HUES64 (cell line): Measurements from ENCODE around the gene MEGF6.
A peak's percentile ranks its signal among the peaks of the same experiment; 100 is the strongest.

Experiments used
- H3K27ac ChIP-seq: 2 replicates; pipeline ENCODE4 v1.7.0; 2013; ENCODE audit warnings: low read depth, low read length, inconsistent platforms
- H3K27me3 ChIP-seq: 2 replicates; pipeline ENCODE4 v1.6.1; 2013; ENCODE audit warnings: mild to moderate bottlenecking, low read length; ENCODE audit not compliant: insufficient read depth
- H3K36me3 ChIP-seq: 2 replicates; pipeline ENCODE4 v1.6.1; 2013; ENCODE audit warnings: mild to moderate bottlenecking, low read length; ENCODE audit not compliant: insufficient read depth
- H3K4me1 ChIP-seq: 2 replicates; pipeline ENCODE4 v1.6.1; 2013; ENCODE audit warnings: mild to moderate bottlenecking, low read length, moderate library complexity; ENCODE audit not compliant: insufficient read depth
- H3K4me3 ChIP-seq: 2 replicates; pipeline ENCODE4 v1.5.1; 2013; ENCODE audit warnings: mild to moderate bottlenecking, low read length, moderate library complexity
- H3K9ac ChIP-seq: 2 replicates; pipeline ENCODE4 v1.6.1; 2013; ENCODE audit warnings: mild to moderate bottlenecking, low read depth, low read length
- H3K9me3 ChIP-seq: 2 replicates; pipeline ENCODE4 v1.6.1; 2013; ENCODE audit warnings: low read depth, low read length; ENCODE audit not compliant: insufficient read depth
- WGBS: fragments of 150-250, 120-280 bp; methylation state at CpG from one replicate; pipeline ENCODE4 v1.1.7; 2013; ENCODE audit warnings: missing lambda C conversion rate; 5-methylcytosine and 5-hydroxymethylcytosine counted together

MEGF6 gene

GRCh38 chr1:3495776-3496745, 115.2 kb downstream of the MEGF6 start:
- no peak overlapping the region for H3K9ac ChIP-seq
- H3K36me3 ChIP-seq, result no peaks in the 10 kb centered on the region

DNA sequence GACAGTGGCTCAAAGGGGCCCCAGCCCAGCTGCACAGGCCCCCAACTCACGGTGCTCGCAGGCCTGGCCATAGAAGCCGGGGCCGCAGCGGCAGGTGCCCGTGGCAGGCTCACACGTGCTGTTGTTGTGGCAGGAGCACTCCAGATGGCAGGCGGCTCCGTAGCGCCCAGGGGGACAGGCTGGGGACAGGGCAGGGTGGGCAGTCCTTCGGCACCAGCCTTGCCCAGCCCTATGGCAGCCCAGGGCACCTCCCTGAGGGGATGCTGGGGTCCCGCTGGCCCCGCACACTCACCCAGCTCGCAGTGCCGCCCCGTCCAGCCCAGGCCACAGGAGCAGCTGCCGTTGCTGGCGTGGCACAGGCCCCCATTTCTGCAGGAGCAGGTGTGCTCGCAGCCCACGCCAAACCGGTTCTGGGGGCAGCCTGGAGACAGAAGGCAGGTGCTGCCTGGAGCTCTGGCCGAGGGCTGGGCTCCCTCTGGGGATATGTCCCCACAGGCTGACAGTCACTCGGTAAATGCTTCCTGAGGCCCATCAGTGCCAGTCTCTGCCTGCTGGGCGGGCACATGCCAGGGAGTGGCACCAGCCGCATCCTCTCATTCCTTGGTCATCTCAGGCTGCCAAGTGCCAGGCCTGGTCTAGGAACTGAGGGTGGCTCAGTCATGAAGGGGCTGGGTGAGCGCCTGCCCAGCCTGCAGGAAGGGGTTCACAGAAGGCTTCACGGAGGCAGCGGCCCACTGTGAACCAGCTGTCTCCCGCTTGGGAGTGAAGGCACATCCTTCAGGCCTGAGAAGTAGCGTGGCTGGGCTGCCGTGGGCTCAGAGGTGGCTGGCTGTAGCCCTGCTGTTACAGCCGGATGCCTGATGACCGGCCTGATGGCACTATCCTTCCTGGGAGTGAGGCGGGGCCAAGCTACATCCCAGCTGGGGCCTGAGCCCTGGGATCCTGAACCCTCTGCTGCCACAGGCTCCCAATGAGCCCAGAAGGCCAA, 116.7 kb downstream of the MEGF6 start:
- WGBS, result 93% methylated on average over 34 of the region's 34 CpGs
- no peak overlapping the region for H3K9ac ChIP-seq
- H3K4me3 ChIP-seq, result no peak overlapping the region
- H3K4me1 ChIP-seq, result no peaks in the 10 kb centered on the region
- no peaks in the 10 kb centered on the region for H3K27me3 ChIP-seq
- H3K9me3 ChIP-seq, result no peaks in the 10 kb centered on the region
- H3K27ac ChIP-seq, result no peak overlapping the region
- H3K36me3 ChIP-seq, result no peaks in the 10 kb centered on the region

More at GRCh38 chr1:3495776-3496745, 115.2 kb downstream of the MEGF6 start:
- Histone ChIP-seq H3K4me3 (no peak overlapping the region), H3K27ac (no peak overlapping the region), H3K9me3 (no peaks in the 10 kb centered on the region), H3K4me1 (no peaks in the 10 kb centered on the region), H3K27me3 (no peaks in the 10 kb centered on the region)
- WGBS, result 89% methylated on average over 35 of the region's 36 CpGs

DNA sequence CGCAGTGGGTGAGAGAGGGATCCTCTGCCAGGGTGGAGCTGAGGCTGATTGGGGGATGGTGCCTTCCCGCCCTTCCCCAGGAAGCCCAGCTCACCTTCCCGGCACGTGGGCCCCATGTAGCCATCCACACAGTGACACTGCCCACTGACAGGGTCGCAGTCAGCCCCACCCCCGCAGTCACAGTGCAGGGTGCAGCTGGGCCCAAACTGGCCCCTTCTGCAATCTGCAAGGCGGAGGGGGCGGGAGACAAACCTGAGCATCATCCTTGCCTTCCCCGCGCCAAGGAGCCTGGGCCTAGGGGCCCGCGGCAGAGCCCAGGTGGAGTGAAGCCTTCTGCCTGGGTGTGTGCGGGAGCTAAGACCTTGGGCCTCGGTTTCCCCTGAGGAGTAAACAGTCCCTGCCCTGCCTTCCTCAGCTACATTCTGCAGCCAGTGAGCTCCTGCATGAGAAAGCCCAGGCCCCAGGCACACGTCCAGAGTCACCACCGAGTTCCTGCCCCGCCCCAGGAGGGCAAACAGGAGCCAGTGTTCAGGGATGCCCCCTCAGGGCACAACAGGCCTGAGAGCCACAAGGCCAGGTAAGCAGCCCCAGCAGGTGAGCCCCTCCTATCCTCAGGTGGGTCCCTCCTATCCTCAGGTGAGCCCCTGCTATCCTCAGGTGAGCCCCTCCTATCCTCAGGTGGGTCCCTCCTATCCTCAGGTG, 118.6 kb downstream of the MEGF6 start:
- H3K9me3 ChIP-seq, result peaks cover 6% of the 10 kb centered on the region; the same call in 1 of the 2 replicates
- H3K27me3 ChIP-seq, result no peaks in the 10 kb centered on the region
- H3K9ac ChIP-seq, result no peak overlapping the region
- H3K27ac ChIP-seq, result no peak overlapping the region
- H3K4me1 ChIP-seq, result no peaks in the 10 kb centered on the region
- no peaks in the 10 kb centered on the region; the same call in 1 of the 2 replicates for H3K36me3 ChIP-seq
- 92% methylated on average over 17 of the region's 17 CpGs for WGBS
- H3K4me3 ChIP-seq, result no peak overlapping the region

DNA sequence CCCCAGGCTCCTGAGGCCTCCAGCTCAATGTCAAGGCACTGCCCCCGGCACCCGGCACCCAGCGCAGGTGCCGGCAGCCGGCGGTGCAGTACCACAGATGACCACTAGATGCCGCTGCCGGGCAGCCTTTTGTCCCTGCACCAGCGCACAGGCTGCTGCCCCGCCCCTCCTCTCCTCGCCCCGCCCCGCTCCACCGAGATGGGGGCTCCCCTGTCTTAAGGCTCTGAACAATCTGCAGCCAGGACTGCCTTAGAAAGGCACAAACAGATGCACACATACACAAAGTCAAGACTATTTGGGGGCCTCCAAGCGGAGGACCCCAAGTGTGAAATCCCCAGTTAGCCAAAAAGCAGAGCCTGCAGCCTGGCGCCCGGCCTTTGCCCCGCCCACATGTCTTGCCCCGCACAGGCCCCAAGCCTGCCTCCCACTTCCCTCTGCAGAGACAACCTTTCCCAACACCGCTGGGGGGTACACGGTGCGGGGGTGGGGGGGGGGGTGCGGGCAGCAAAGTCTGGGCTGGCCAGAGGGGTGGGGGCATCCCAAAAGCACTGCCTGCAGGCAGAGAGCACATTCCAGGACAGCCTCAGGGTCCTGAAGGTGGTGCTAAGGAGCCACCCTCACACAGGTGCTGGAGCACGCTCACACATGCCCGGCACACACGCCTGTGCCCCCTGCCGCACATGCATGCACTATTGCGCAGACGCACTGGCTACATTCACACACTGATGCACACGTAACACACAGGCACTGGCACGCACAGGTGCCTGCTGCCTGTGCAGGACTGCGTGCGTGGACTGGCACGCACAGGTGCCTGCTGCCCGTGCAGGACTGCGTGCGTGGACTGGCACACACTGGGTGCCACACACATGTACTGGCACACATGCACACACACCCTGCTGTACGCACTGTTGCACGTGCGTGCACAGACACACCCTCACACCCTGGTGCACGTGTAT, 119.7 kb downstream of the MEGF6 start:
- WGBS, result 44% methylated on average over 39 of the region's 41 CpGs
- Histone ChIP-seq H3K4me3 (peak overlapping the region; percentile 49), H3K36me3 (no peaks in the 10 kb centered on the region; the same call in 1 of the 2 replicates), H3K27ac (no peak overlapping the region), H3K9me3 (peaks cover 6% of the 10 kb centered on the region; the same call in 1 of the 2 replicates), H3K27me3 (no peaks in the 10 kb centered on the region), H3K4me1 (no peaks in the 10 kb centered on the region), H3K9ac (no peak overlapping the region)

- WGBS, result 96% methylated on average over 21 of the region's 23 CpGs
- Histone ChIP-seq H3K4me1 (no peaks in the 10 kb centered on the region), H3K9me3 (peaks cover 6% of the 10 kb centered on the region; the same call in 1 of the 2 replicates), H3K27me3 (no peaks in the 10 kb centered on the region), H3K36me3 (no peaks in the 10 kb centered on the region; the same call in 1 of the 2 replicates), H3K9ac (no peak overlapping the region), H3K27ac (no peak overlapping the region), H3K4me3 (no peak overlapping the region)
These were observed 121.1 kb downstream of the MEGF6 start for GRCh38 chr1:3490046-3490745.

- H3K27me3 ChIP-seq, result no peaks in the 10 kb centered on the region
- 94% methylated on average over 4 of the region's 4 CpGs for WGBS
- H3K4me3 ChIP-seq, result no peak overlapping the region
- no peaks in the 10 kb centered on the region for H3K4me1 ChIP-seq
- H3K9ac ChIP-seq, result no peak overlapping the region
- no peaks in the 10 kb centered on the region; the same call in 1 of the 2 replicates for H3K36me3 ChIP-seq
- peaks cover 6% of the 10 kb centered on the region; the same call in 1 of the 2 replicates for H3K9me3 ChIP-seq
- no peak overlapping the region for H3K27ac ChIP-seq
These were observed 122.9 kb downstream of the MEGF6 start for GRCh38 chr1:3488432-3488831.

- Histone ChIP-seq H3K9me3 (peaks cover 6% of the 10 kb centered on the region; the same call in 1 of the 2 replicates), H3K9ac (no peak overlapping the region), H3K4me3 (no peak overlapping the region), H3K4me1 (no peaks in the 10 kb centered on the region), H3K27me3 (no peaks in the 10 kb centered on the region), H3K36me3 (peaks cover under 1% of the 10 kb centered on the region), H3K27ac (no peak overlapping the region)
- 95% methylated on average over 14 of the region's 14 CpGs for WGBS
These were observed 126.3 kb downstream of the MEGF6 start for GRCh38 chr1:3485016-3485415.

GRCh38 chr1:3483801-3484444, 127.4 kb downstream of the MEGF6 start:
- 58% methylated on average over 31 of the region's 31 CpGs for WGBS
- Histone ChIP-seq H3K27me3 (no peaks in the 10 kb centered on the region), H3K9ac (no peak overlapping the region), H3K9me3 (peaks cover 6% of the 10 kb centered on the region; the same call in 1 of the 2 replicates), H3K27ac (no peak overlapping the region), H3K4me3 (no peak overlapping the region), H3K36me3 (peaks cover 5% of the 10 kb centered on the region), H3K4me1 (no peaks in the 10 kb centered on the region)

DNA sequence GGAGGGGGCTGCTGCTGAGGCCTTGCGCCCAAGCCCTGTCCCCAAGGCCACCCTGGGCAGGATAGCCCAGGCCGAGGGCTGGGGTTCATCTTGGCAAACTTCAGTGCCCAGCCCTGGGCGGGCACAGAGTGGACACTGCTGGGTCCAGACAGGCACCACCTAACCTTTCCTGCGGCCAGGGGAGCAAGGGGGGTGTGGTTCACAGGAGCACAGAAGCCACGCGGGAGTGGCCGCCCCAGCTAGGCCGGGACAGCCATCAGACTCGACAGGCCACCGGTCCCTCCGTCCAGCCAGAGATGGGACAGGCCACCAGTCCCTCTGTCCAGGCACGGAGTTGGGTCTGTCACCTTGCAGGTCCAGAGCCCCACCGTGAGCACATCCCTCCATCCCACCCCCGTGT, 127.9 kb downstream of the MEGF6 start:
- Histone ChIP-seq H3K4me3 (no peak overlapping the region), H3K9me3 (peaks cover 2% of the 10 kb centered on the region; the same call in 1 of the 2 replicates), H3K9ac (no peak overlapping the region), H3K4me1 (no peaks in the 10 kb centered on the region), H3K36me3 (peaks cover 5% of the 10 kb centered on the region; the same call in 1 of the 2 replicates), H3K27ac (no peak overlapping the region), H3K27me3 (no peaks in the 10 kb centered on the region)
- 92% methylated on average over 14 of the region's 14 CpGs for WGBS
